Measurements from ENCODE around the gene LRRC51.
"Not testable (repeated sequence)": the region's sequence is repeated elsewhere in the genome, so short reads cannot be mapped to it uniquely, and the experiment has no call there.

GRCh38 chr11:72142086-72142485 is 61.4 kb downstream of the LRRC51 start:
- not testable (repeated sequence) for TF ChIP-seq EZH2 (IDR thresholded peaks at IDR 0.05); POLR2AphosphoS5 (IDR thresholded peaks at IDR 0.05; ENCODE audit: borderline replicate concordance, low read depth, low read length); FOXP2 (optimal IDR thresholded peaks at IDR 0.05; ENCODE audit: control extremely low read depth, extremely low read length, insufficient read depth)
